ENCODE results near the gene RNF130. TPM values are rescaled to one million over a fixed set of nuclear protein-coding genes. Genes with fewer than 3 reads are reported as not detected.
A peak's percentile ranks its signal among the peaks of the same experiment; 100 is the strongest.
"Not testable (repeated sequence)": the region's sequence is repeated elsewhere in the genome, so short reads cannot be mapped to it uniquely, and the experiment has no call there.

Gene RNF130
- total RNA-seq, 2 donors from 2014 or later, result 10.8 to 15.3 TPM

DNA sequence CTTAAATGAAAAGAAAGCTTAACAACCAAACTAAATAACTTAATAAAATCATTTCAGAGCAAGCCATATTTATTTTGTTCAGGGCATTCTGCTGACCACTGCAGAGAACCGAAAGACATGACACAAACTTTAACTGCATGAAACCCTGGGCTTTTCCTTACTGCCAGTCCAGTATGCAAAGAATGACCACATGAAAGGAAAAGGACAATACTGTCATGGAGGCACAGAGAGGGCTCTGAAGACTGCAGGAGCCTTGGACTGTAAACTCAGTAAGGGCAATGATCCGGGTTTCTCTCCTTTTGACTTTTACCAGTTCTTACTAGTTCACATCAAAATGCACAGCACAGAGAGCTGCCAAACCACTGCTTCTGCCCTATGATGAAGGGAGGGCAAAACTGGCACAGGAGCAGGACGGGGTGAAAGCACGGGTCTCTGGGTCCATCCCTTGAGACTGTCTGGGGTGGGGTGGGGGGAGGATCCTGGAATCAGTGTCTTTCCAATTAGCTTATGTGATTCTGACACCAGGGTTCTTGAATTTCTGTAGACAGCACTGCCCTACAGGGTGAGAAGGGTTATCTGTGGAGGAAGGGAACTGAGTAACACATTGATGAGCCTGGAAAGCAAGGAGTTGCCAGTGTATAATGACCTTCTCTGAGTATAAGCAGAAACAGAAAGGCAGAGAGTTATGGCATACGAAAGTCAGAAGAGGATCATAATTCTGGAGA lies 44.7 kb downstream of the RNF130 start:
- no peak for DNase-seq
- ATAC-seq, result no peak
- H3K36me3 Mint-ChIP-seq (ENCODE audit: low read depth), result peaks cover 5% of the 10 kb centered on the region

DNA sequence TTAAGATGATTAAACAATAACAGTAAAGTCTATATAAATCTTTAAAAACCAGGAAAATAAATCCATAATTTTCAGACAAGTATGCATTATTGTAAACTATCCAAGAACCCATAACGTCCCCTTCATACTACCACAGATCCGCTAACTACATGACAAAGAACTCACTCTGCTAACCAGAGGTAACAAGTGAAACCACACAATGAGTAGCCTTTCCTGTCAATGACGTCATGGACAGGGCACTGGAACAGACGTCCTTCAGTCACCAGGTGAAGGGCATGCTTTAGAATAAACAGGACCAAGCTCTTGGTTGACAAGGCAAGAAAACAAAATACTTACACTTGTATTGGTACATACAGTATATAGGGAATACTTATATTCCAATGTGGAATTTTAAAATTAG lies 45.2 kb downstream of the RNF130 start:
- H3K4me3 Mint-ChIP-seq, result no peak overlapping the region
- no peaks in the 10 kb centered on the region for H3K9me3 ChIP-seq (ENCODE audit: control insufficient read depth, low read length, poor library complexity, severe bottlenecking)
- DNase-seq (no peak), ATAC-seq (no peak)
- no peak overlapping the region for H3K27ac Mint-ChIP-seq
- H3K27me3 Mint-ChIP-seq, result no peaks in the 10 kb centered on the region
- H3K36me3 Mint-ChIP-seq (ENCODE audit: low read depth), result peaks cover 5% of the 10 kb centered on the region
- peaks cover 11% of the 10 kb centered on the region for H3K4me1 Mint-ChIP-seq

More for the DNA sequence above, 44.7 kb downstream of the RNF130 start:
- Mint-ChIP-seq H3K4me1 (peaks cover 11% of the 10 kb centered on the region), H3K27me3 (no peaks in the 10 kb centered on the region), H3K4me3 (no peak overlapping the region), H3K27ac (no peak overlapping the region)
- no peaks in the 10 kb centered on the region for H3K9me3 ChIP-seq (ENCODE audit: control insufficient read depth, low read length, poor library complexity, severe bottlenecking)

DNA sequence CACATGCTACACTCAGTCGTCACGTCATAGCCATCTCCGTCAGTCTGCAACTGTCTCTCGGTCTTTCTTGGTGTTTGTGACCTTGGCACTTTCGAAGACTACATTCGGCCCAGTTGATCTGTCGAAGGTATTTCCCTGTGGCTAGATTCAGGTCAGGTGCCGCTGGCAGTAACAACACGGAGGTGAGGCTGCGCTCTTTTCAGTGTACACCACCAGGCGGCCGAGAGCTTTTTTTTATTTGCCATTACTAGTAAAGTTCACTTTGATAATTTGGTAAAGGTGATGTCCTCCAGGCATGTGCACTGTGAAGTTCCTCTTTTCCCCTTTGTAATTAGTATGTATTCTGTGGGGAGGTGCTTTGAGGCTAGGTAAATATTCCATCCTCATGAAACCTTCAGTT lies 49.7 kb downstream of the RNF130 start:
- Mint-ChIP-seq H3K27me3 (no peaks in the 10 kb centered on the region), H3K36me3 (ENCODE audit: low read depth) (peaks cover 2% of the 10 kb centered on the region), H3K27ac (no peak overlapping the region), H3K4me3 (no peak overlapping the region), H3K4me1 (peaks cover 4% of the 10 kb centered on the region)
- ATAC-seq (no peak), DNase-seq (no peak)
- H3K9me3 ChIP-seq (ENCODE audit: control insufficient read depth, low read length, poor library complexity, severe bottlenecking), result no peaks in the 10 kb centered on the region

DNA sequence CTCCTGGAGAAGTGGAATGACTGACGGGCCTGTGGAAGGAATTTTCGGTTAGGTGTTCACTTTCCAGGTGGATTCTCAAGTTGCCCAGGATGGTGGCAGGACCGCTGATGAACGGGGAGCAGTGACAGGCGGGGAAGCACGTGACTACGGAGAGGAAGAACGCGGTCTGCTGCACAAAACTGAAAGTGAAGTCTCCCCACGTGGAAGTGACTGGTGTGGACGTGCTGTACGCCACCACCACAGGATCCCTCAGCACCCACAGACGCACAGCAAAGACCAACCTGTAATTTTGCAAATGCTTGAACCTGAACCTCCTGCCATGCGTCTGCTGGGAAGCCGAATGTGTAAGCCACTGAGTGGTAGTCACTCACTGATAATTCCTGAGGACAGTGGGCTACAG lies 51.4 kb downstream of the RNF130 start:
- no peak overlapping the region for H3K27ac Mint-ChIP-seq
- DNase-seq (no peak), ATAC-seq (no peak)
- H3K9me3 ChIP-seq (ENCODE audit: control insufficient read depth, low read length, poor library complexity, severe bottlenecking), result no peaks in the 10 kb centered on the region
- peaks cover 2% of the 10 kb centered on the region for H3K36me3 Mint-ChIP-seq (ENCODE audit: low read depth)
- H3K27me3 Mint-ChIP-seq, result no peaks in the 10 kb centered on the region
- H3K4me1 Mint-ChIP-seq, result peaks cover 4% of the 10 kb centered on the region
- H3K4me3 Mint-ChIP-seq, result no peak overlapping the region

GRCh38 chr5:180018347-180019060 lies 53.1 kb downstream of the RNF130 start:
- Mint-ChIP-seq H3K27me3 (no peaks in the 10 kb centered on the region), H3K4me3 (no peak overlapping the region), H3K4me1 (peaks cover 3% of the 10 kb centered on the region), H3K36me3 (ENCODE audit: low read depth) (peaks cover 2% of the 10 kb centered on the region), H3K27ac (no peak overlapping the region)
- ATAC-seq, result no peak
- DNase-seq, result no peak
- no peaks in the 10 kb centered on the region for H3K9me3 ChIP-seq (ENCODE audit: control insufficient read depth, low read length, poor library complexity, severe bottlenecking)

DNA sequence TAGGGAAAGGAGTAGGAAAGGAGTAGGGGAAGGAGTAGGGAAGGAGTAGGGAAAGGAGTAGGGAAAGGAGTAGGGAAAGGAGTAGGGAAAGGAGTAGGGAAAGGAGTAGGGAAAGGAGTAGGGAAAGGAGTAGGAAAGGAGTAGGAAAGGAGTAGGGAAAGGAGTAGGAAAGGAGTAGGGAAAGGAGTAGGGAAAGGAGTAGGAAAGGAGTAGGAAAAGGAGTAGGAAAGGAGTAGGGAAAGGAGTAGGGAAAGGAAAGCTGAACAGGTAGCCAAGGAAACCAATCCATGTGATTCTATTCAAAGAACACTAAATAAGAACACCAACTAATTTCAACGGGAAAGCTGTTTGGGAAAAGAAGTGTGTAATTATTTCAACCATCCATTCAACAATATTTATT lies 56.0 kb downstream of the RNF130 start:
- not testable (repeated sequence) for H3K4me1 Mint-ChIP-seq; H3K9me3 ChIP-seq (ENCODE audit: control insufficient read depth, low read length, poor library complexity, severe bottlenecking); H3K27me3 Mint-ChIP-seq; H3K4me3 Mint-ChIP-seq; H3K27ac Mint-ChIP-seq; DNase-seq; ATAC-seq; H3K36me3 Mint-ChIP-seq (ENCODE audit: low read depth)

DNA sequence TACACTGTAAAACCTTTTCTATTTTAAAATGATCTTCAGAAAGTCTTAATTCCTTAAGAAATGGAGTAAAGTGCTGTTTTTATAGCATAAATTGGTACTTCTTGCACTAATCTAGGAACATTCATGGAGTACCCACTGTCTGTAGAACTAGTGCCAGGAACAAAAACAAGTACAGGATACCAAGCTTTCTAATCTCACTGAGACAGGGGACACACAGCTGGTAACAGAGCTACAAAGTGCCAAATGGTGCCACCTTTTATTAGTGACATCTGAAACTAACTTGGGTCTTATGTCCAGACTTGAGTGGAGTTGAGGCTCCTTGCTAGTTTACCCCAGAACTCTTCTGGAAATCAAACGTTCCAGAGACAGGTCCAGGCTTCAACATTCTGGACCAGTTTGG lies 57.9 kb downstream of the RNF130 start:
- Mint-ChIP-seq H3K27ac (no peak overlapping the region), H3K4me1 (no peaks in the 10 kb centered on the region), H3K27me3 (no peaks in the 10 kb centered on the region), H3K4me3 (no peak overlapping the region), H3K36me3 (ENCODE audit: low read depth) (no peaks in the 10 kb centered on the region)
- ATAC-seq (no peak), DNase-seq (no peak)
- no peaks in the 10 kb centered on the region for H3K9me3 ChIP-seq (ENCODE audit: control insufficient read depth, low read length, poor library complexity, severe bottlenecking)

DNA sequence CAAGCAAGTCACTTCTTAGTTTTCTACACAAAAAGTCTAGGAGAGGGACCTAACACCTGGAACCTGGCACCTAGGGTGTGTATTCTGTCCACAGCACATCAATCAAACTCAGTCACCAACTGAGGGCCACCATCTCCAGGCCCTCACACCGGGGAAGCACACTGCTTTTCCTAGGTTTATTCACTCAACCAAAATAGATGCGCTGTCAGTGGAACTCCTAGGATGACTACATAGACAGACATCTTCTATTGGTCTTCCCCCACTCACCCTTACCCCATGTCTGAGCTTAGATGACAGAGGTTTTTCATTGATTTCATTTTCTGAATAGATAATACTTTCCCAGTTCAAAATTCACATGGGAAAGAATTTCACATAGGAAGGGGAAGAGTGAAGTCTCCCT lies 59.2 kb downstream of the RNF130 start:
- ATAC-seq (no peak), DNase-seq (no peak)
- H3K27ac Mint-ChIP-seq, result no peak overlapping the region
- no peaks in the 10 kb centered on the region for H3K36me3 Mint-ChIP-seq (ENCODE audit: low read depth)
- no peaks in the 10 kb centered on the region for H3K27me3 Mint-ChIP-seq
- H3K4me1 Mint-ChIP-seq, result peaks cover 2% of the 10 kb centered on the region
- no peak overlapping the region for H3K4me3 Mint-ChIP-seq
- no peaks in the 10 kb centered on the region for H3K9me3 ChIP-seq (ENCODE audit: control insufficient read depth, low read length, poor library complexity, severe bottlenecking)

GRCh38 chr5:180010636-180011035 lies 60.9 kb downstream of the RNF130 start:
- Mint-ChIP-seq H3K4me1 (peaks cover 5% of the 10 kb centered on the region), H3K36me3 (ENCODE audit: low read depth) (no peaks in the 10 kb centered on the region), H3K27me3 (no peaks in the 10 kb centered on the region), H3K27ac (no peak overlapping the region), H3K4me3 (no peak overlapping the region)
- DNase-seq (no peak), ATAC-seq (no peak)
- H3K9me3 ChIP-seq (ENCODE audit: control insufficient read depth, low read length, poor library complexity, severe bottlenecking), result no peaks in the 10 kb centered on the region

DNA sequence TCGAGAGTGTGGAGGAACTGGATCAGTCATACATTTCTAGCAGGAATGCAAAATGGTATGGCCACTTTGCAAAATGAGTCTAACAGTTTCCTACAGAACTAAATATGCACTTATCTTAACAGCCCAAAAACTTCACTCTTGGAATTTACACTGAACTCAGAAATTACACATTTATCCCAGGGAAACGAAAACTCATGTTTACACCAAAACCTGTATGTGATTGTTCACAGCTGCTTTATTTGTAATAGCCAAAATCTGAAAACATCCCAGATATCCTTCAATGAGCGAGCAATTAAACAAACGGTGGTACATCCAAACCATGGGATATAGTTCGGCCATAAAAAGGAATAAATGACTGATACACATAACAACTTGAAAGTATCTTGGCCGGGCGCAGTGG lies 62.0 kb downstream of the RNF130 start:
- no peak overlapping the region for H3K27ac Mint-ChIP-seq
- DNase-seq, result no peak
- no peaks in the 10 kb centered on the region for H3K27me3 Mint-ChIP-seq
- H3K4me3 Mint-ChIP-seq, result no peak overlapping the region
- H3K9me3 ChIP-seq (ENCODE audit: control insufficient read depth, low read length, poor library complexity, severe bottlenecking), result no peaks in the 10 kb centered on the region
- no peak for ATAC-seq
- H3K36me3 Mint-ChIP-seq (ENCODE audit: low read depth), result peaks cover 4% of the 10 kb centered on the region
- H3K4me1 Mint-ChIP-seq, result peaks cover 5% of the 10 kb centered on the region

GRCh38 chr5:180008433-180008832 lies 63.1 kb downstream of the RNF130 start:
- DNase-seq (no peak), ATAC-seq (no peak)
- Mint-ChIP-seq H3K4me3 (no peak overlapping the region), H3K27me3 (no peaks in the 10 kb centered on the region), H3K36me3 (ENCODE audit: low read depth) (peaks cover 4% of the 10 kb centered on the region), H3K4me1 (peaks cover 5% of the 10 kb centered on the region), H3K27ac (peak overlapping the region; percentile 9)
- no peaks in the 10 kb centered on the region for H3K9me3 ChIP-seq (ENCODE audit: control insufficient read depth, low read length, poor library complexity, severe bottlenecking)

DNA sequence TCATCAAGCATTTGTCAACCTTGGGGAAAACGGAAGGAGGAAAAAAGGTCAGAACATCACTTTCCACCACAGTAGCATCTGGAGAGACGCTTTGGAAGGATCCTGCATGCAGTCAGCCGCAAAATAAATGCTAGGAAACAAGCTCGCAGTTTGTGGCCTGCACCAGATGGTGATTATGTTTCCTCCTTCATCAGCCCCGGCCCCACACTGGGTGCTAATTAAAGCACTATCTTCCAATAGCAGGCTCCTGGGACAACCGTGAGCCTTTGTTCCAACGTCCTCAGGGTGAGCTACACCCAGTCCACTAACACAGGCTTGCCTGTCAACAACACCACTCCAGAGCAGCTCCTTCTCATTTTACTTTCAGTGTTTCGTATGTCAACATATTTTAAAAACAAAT lies 64.0 kb downstream of the RNF130 start:
- Mint-ChIP-seq H3K36me3 (ENCODE audit: low read depth) (peaks cover 5% of the 10 kb centered on the region), H3K27ac (peak overlapping the region; percentile 9), H3K27me3 (no peaks in the 10 kb centered on the region), H3K4me1 (peaks cover 5% of the 10 kb centered on the region), H3K4me3 (no peak overlapping the region)
- DNase-seq (no peak), ATAC-seq (no peak)
- no peaks in the 10 kb centered on the region for H3K9me3 ChIP-seq (ENCODE audit: control insufficient read depth, low read length, poor library complexity, severe bottlenecking)

GRCh38 chr5:180006141-180006540 lies 65.4 kb downstream of the RNF130 start:
- Mint-ChIP-seq H3K27ac (no peak overlapping the region), H3K4me3 (no peak overlapping the region), H3K4me1 (peaks cover 5% of the 10 kb centered on the region), H3K27me3 (no peaks in the 10 kb centered on the region), H3K36me3 (ENCODE audit: low read depth) (peaks cover 6% of the 10 kb centered on the region)
- H3K9me3 ChIP-seq (ENCODE audit: control insufficient read depth, low read length, poor library complexity, severe bottlenecking), result no peaks in the 10 kb centered on the region
- ATAC-seq, result no peak
- no peak for DNase-seq

DNA sequence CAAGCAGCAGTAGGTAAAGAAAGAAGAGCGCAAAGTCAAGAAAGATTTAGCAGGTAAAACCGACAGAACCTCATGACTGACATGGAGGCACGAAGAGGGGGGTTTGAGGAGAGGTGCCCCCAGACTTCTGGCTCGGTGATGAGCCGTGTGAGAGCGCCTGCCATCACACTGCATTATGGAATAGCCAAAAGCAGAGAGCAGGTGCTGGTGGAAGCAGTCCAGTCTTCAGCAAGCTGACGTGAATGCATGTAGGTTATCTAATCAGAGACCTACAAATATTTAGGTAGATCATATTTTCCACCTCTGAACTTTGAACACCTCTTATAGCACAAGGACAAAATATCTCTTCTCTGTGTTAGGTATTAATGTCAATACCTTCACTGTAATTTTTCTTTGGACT lies 68.4 kb downstream of the RNF130 start:
- no peaks in the 10 kb centered on the region for H3K9me3 ChIP-seq (ENCODE audit: control insufficient read depth, low read length, poor library complexity, severe bottlenecking)
- Mint-ChIP-seq H3K4me1 (peaks cover 5% of the 10 kb centered on the region), H3K27ac (no peak overlapping the region), H3K27me3 (no peaks in the 10 kb centered on the region), H3K4me3 (no peak overlapping the region), H3K36me3 (ENCODE audit: low read depth) (peaks cover 6% of the 10 kb centered on the region)
- ATAC-seq (no peak), DNase-seq (no peak)

Data from T-helper 17 cell (primary cell).